HL-60 (cell line): ENCODE data around the gene KCNJ3.

Experiments used
- DNase-seq, 2 experiments: peaks; one replicate each; pipeline ENCODE4 v3.0.0-alpha.2; 2010 to 2020; ENCODE audit warnings: low read depth in 1 of 2, low spot score in 1 of 2
- H3K27ac ChIP-seq: fragments of 250-450 bp; sonication (Bioruptor Pico); replicated peaks from 2 replicates; pipeline ENCODE4 v1.5.1; 2020; ENCODE audit warnings: mild to moderate bottlenecking, moderate library complexity
- H3K27me3 ChIP-seq: fragments of 250-450 bp; sonication (Bioruptor Pico); 2 replicates; pipeline ENCODE4 v1.5.1; 2021; ENCODE audit warnings: mild to moderate bottlenecking, moderate library complexity; ENCODE audit not compliant: insufficient read depth, poor library complexity, severe bottlenecking
- H3K4me3 ChIP-seq: replicated peaks from 2 replicates; pipeline ENCODE4 v1.5.1; 2011; ENCODE audit warnings: mild to moderate bottlenecking, control low read depth, low read length; ENCODE audit not compliant: insufficient read depth
- GABPA ChIP-seq: IDR thresholded peaks from 2 replicates; pipeline ENCODE4 v1.6.1; 2012; ENCODE audit warnings: low read depth
- POLR2AphosphoS5 ChIP-seq: IDR thresholded peaks from 2 replicates; pipeline ENCODE4 v1.6.1; 2012; ENCODE audit warnings: low read depth
- SPI1 ChIP-seq: IDR thresholded peaks from 2 replicates; pipeline ENCODE4 v1.6.1; 2012; ENCODE audit warnings: low read depth, mild to moderate bottlenecking, borderline replicate concordance
- TF ChIP-seq, protein P1 (sequence below): IDR thresholded peaks from 2 replicates; pipeline ENCODE4 v1.6.1; 2012; ENCODE audit warnings: low read depth; ENCODE audit not compliant: insufficient replicate concordance
- TF ChIP-seq, protein P2 (sequence below): IDR thresholded peaks from one replicate; pipeline ENCODE4 v1.5.1; 2011; ENCODE audit warnings: low read length, control low read depth, inconsistent platforms; ENCODE audit not compliant: insufficient read depth

Gene KCNJ3

DNA sequence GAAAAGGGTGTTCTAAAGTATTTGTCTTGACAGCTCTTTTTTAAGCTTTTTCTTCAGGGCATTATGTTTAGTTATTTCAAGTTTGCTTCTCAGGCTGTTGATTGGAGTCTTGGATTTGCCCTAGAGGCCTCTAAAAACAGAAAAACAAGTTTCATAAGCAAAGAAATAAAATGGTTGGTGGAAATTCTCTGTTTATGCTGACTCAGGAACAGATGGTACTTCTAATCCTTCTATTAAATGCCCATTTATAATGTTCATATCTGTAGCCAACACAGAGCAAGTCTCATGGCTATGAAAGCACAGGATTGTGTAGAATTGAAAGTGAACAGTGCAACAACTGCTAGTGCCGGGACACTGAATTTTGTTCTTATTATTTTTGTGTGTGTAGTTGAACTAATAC, 60.4 kb downstream of the KCNJ3 start:
- Histone ChIP-seq H3K4me3 (no peak overlapping the region), H3K27me3 (no peaks in the 10 kb centered on the region), H3K27ac (no peak overlapping the region)
- TF ChIP-seq GABPA: no peak
- TF ChIP-seq, protein P1, sequence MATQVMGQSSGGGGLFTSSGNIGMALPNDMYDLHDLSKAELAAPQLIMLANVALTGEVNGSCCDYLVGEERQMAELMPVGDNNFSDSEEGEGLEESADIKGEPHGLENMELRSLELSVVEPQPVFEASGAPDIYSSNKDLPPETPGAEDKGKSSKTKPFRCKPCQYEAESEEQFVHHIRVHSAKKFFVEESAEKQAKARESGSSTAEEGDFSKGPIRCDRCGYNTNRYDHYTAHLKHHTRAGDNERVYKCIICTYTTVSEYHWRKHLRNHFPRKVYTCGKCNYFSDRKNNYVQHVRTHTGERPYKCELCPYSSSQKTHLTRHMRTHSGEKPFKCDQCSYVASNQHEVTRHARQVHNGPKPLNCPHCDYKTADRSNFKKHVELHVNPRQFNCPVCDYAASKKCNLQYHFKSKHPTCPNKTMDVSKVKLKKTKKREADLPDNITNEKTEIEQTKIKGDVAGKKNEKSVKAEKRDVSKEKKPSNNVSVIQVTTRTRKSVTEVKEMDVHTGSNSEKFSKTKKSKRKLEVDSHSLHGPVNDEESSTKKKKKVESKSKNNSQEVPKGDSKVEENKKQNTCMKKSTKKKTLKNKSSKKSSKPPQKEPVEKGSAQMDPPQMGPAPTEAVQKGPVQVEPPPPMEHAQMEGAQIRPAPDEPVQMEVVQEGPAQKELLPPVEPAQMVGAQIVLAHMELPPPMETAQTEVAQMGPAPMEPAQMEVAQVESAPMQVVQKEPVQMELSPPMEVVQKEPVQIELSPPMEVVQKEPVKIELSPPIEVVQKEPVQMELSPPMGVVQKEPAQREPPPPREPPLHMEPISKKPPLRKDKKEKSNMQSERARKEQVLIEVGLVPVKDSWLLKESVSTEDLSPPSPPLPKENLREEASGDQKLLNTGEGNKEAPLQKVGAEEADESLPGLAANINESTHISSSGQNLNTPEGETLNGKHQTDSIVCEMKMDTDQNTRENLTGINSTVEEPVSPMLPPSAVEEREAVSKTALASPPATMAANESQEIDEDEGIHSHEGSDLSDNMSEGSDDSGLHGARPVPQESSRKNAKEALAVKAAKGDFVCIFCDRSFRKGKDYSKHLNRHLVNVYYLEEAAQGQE: no peak
- no peak for DNase-seq

DNA sequence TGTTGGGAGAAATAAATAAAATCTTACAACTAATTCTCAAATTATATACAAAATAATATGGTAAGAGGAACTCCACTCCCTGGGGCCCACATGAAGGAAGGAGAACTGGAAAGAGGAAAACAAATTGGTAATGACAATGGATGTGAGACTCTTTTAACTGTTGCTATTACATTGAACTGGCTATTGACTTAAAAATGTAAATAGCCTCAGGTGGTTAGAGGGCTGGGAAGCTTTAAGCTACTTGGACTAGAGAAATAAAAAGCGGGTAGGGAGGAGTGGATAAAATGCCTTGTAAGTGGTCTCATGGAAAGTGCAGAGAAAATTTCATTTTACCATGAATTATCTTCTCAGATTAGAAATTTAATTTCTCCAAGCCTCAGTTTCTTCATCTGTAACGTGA, 64.1 kb downstream of the KCNJ3 start:
- no peak overlapping the region for H3K4me3 ChIP-seq
- no peaks in the 10 kb centered on the region for H3K27me3 ChIP-seq
- TF ChIP-seq, protein P2, sequence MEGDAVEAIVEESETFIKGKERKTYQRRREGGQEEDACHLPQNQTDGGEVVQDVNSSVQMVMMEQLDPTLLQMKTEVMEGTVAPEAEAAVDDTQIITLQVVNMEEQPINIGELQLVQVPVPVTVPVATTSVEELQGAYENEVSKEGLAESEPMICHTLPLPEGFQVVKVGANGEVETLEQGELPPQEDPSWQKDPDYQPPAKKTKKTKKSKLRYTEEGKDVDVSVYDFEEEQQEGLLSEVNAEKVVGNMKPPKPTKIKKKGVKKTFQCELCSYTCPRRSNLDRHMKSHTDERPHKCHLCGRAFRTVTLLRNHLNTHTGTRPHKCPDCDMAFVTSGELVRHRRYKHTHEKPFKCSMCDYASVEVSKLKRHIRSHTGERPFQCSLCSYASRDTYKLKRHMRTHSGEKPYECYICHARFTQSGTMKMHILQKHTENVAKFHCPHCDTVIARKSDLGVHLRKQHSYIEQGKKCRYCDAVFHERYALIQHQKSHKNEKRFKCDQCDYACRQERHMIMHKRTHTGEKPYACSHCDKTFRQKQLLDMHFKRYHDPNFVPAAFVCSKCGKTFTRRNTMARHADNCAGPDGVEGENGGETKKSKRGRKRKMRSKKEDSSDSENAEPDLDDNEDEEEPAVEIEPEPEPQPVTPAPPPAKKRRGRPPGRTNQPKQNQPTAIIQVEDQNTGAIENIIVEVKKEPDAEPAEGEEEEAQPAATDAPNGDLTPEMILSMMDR: no peak
- no peak for DNase-seq
- H3K27ac ChIP-seq: no peak overlapping the region

DNA sequence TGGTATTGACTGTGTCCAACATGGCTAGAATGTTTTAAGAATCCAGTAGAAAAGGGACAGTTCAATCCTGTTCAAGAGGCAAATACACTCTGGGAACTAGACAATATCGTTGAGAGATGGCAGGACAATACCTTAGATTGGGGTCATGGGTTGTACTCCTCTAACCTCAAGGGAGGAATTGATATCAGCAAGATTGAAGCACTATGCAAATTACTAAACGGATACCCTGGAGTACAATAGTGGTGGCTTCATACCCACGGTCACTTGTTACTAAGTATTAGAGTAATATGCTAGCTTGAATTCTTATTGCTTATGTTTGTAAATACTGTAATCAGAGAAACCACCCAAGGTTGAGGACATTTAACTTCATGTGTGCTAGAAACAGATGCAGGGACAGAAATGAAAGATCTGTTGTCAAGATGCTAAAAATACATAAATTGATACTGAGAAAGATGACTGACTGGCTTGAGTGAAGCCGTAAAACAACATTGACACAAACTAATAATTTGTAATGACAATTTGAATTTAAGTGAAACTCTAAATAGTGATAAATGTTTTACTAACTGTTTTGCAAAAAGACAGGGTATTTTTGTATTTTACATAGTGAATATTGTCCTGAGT, 73.3 kb downstream of the KCNJ3 start:
- H3K27ac ChIP-seq: no peak overlapping the region
- H3K4me3 ChIP-seq: no peak overlapping the region
- TF ChIP-seq, protein P2: no peak
- TF ChIP-seq SPI1 (no peak), GABPA (no peak), POLR2AphosphoS5 (no peak)
- TF ChIP-seq, protein P1: no peak
- no peak for DNase-seq
- H3K27me3 ChIP-seq: no peaks in the 10 kb centered on the region

DNA sequence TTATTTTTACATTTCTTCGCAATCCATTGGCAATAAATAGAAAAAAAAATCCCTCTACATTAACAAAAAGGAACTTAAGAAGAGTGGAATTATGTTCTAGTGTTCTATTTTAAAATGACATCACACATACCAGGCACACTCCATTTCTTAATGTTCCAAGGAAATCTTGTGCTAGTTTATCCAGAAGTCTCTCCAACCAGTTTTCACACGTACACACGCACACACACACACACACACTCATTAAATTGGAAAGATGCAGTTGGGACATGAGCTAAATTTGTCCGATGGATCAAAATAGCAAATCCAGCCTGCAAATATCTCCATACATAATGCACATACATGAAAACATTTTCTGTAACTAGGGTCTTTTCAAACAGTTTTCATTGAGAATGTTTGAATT, 78.3 kb downstream of the KCNJ3 start:
- TF ChIP-seq, protein P1: no peak
- TF ChIP-seq, protein P2: no peak
- TF ChIP-seq SPI1 (no peak), POLR2AphosphoS5 (no peak), GABPA (no peak)
- no peak overlapping the region for H3K27ac ChIP-seq

More for the DNA sequence above, 78.3 kb downstream of the KCNJ3 start:
- Histone ChIP-seq H3K27me3 (no peaks in the 10 kb centered on the region), H3K4me3 (no peak overlapping the region)
- no peak for DNase-seq
